Activated CD4-positive, alpha-beta T cell treated with anti-CD3 and anti-CD28 coated beads for 48 hours (primary cell): ENCODE data around the gene RAB8A.

Experiments
- DNase-seq: peaks from one replicate; pipeline ENCODE4 v3.0.0-alpha.2; 2020

The RAB8A gene

DNA sequence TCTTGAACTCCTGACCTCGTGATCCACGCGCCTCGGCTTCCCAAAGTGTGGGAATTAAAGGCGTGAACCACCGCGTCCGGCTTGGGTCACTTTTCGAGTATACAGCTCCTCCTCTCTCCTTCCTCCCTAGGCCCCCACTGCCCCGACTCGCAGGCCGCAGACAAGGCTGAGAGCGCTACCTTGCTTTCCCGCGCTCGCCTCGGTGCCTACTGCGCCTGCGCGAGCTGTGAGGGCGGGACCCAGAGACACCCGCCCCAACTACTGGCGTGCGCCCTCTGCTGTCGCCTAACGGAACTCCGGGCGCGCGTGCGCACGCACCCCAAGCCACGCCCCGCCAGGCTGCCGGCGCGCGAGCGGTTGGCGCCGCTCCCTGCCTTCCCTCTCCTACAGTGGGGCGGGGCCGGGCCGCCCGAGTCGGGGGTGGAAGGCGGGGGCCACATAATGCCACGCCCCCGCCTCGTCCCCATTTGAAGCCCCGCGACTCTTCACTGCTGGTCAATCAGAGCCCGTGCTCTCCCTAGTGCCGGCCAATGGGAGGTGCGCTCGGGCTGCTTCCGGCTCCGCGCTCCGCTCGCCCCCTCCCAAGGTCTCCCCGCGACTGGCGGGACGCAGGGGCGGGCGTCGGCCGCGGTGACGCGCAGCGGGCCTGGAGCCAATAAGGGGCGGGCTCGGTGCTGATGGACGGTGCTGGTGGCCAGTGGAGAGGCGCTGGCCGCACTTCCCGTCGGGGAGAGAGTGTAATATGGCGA is at the start of gene RAB8A:
Gene RAB8A (plus strand): TSS at position 730 of the 749 bp plus-strand sequence. CDS start 13 bp downstream, at position 743.
- DNase-seq, result peak; percentile 99

DNA sequence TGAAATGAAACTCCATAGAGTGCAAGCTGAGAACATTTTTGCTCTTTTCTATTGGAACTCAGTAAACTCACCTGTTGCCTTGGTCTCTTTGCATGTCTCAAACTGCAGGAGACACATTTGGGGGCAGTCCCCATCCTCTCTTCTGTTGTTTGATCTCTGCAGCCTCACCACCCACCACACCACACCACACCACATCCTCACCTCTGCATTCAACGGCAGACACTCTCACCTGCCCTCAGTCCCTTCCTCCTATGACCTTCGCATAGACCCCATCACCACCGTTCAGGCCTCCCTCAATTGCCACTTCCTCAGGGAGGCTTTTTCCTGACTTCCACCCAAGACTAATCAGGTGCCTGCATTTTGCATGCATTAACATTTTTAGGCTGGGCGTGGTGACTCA is 49.7 kb upstream of the RAB8A start:
- DNase-seq, result no peak

DNA sequence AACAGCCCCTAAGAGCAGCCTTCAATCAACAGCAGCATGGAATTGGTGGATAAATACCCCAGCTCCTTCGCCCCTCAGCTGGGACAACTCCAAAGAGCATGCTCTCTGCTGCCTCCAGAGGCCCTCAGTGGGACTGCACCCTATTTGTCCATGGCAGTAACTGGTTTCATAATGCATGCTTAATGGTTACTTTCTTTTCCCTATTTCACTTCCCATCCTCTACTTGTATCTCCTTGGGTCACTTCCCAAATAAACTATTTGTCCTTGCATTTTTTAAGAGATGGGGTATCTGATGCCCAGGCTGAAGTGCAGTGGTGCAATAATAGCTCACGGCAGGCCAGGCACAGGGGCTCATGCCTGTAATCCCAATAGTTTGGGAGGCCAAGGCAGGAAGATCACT is 48.9 kb upstream of the RAB8A start:
- DNase-seq, result peak; percentile 82

DNA sequence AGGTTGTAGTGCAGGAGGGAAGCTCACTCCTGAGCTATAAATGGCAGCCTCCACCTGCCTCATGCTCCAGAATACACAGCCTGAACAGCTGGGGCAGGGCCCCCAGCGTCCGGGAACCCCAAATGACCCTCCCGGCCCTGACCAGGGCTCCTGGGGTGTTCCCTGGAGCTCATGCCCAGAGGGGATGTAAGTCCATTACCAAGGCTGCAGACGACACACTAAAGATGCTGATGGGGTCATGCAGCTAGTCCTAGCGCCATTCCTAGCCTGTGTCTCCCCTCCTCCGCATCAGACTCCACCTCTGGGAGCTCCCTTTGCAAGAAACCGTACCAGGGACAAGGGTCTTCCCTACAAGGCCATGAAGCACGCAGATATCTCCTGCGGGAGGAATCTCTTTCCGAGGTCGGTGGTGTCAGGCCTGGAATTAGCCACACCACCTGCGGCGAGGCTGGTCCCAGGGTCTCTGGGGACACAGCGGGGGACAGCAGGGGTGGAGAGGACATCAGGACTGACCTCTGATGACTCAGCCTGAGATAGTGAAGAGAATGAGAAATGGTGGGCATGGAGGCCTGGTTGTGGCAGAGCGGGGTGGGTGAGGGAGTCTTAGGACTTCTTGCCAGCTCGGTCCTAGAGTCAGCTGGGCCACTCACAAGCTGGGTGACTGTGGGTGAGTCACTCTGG is 47.3 kb upstream of the RAB8A start:
- DNase-seq, result no peak

DNA sequence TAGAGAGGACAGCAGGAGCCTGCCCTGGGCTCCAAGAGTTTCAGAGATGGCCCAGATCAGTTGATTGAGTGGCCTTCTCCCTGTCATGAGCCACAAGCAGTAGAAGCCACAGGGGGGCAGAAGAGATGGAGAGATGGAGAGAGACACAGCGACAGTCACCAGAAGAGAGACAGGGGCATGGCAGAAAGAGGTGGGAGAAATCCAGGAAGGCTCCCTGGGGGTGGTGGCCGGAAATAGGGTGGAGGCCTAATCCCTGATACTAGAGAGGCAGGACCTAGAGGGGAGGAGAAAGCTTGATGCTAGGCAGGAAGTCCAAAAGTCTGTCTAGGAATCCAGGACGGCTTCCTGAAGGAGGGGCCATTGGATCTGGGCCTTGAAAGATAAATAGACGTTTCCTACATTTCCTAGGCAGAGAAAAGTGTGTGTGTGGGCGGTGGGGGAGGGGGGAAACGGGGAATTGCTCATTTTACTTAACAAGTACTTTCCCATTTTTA is 45.0 kb upstream of the RAB8A start:
- peak; percentile 67 for DNase-seq

DNA sequence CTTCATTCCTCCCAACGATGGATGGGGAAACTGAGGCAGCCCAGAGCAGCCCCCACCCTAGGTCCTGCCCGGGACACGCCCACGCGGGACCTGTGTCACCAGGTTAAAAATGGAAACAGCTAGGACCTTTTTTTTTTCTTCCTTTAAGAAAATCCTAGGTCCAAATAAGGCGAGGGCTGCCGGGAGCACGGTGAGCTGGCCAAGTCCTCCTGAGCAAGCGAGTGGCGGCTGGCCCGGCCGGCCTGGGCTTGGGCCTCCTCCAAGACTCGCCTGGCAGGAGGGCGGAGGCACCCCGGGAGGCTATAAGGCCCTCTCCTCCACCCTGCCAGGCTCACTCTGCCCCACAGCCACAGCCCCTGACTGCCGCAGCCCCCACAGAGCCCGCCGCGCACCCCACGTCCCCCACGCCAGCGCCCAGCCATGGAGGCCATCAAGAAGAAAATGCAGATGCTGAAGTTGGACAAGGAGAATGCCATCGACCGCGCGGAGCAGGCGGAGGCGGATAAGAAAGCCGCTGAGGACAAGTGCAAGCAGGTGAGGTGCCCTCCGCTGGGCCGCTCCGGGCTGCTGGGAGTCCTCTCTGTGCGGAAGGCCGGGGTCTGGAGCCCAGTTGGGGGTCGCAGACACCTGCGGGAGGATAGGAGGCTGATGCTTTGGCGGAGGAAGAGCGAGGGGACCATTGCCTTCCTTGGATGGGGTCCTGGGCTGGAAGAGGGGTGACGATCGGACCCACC is 44.3 kb upstream of the RAB8A start:
- no peak for DNase-seq

DNA sequence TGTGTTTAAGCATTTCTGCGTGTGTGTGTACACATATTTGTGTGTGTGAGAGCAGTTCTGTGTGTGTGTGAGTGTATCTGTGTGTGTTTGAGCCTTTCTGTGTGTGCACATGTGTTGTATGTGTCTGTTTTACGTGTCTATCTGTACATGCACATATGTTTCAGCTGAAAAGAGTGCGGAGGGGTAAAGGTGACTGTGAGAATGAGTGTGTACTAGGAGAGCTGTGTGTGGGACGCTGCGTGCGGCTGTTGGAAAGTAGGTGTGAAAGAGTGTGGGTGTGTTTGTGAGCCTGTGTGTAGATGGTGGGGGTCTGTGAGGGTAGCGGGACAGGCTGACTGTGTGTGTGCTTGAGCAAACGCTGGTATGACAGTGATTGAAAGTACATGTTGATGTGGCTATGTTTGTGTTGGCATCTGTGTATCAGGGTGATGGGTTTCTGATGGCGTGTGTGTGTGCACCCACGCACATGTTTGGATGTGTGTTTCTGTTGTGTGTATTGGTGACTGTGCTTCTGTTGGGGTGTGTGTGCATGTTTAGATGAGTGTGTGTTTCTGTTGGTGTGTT is 42.9 kb upstream of the RAB8A start:
- no peak for DNase-seq

DNA sequence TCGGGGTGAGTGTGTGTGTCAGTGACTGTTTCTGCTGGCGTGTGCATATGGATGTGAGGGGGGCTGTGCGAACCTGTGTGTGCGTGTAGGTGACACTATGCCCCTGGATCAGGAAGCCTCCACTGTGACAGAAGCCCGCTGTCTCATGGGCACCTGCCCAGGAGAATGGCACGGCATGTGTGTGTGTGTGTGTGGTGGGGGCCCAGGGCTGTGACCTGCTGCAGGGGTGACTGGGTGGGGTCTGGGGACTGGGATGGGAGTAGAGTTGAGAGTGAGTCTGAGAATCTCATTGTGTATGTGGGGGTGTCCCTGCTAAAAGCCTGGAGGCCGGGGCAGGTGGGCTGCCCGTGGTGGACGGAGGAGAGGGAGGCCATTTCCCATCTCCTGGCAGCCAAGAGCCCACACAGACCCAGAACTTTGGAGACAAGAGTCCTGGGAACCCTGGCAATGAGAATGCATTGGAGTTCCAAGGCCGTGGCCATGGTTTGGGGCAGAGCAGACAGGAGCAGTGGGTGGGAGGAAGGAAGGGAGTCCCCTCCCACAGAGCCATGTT is 41.8 kb upstream of the RAB8A start:
- no peak for DNase-seq

DNA sequence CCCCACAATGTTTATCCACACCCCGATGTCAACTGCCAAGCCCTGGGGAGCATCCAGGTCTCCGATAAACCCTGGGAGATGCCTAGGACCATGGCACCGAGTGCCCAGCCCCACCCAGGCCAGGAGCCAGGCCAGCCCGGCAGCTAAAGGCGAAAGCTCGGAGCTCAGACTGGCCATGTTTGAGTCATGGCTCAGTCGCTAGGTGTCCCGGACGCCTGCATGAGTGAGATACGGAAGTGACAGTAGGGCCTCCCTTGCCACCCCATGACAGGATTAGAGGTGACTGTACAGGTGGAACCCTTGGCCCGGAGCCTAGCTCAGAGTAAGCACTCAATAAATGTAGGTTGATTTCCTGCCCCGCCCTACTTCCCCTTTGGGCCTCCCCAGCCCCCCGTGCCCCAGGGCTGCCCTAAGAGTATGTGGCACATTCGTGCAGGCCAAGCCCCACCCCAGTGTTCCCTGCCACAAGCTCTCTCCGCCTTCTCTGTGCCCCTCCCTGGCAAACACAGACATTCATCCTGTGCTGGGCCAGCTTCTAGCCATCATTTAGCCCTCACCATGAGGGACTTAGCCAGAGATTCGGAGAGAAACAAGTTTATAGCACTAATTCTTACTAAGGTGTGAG is 41.2 kb upstream of the RAB8A start:
- peak; percentile 88 for DNase-seq

DNA sequence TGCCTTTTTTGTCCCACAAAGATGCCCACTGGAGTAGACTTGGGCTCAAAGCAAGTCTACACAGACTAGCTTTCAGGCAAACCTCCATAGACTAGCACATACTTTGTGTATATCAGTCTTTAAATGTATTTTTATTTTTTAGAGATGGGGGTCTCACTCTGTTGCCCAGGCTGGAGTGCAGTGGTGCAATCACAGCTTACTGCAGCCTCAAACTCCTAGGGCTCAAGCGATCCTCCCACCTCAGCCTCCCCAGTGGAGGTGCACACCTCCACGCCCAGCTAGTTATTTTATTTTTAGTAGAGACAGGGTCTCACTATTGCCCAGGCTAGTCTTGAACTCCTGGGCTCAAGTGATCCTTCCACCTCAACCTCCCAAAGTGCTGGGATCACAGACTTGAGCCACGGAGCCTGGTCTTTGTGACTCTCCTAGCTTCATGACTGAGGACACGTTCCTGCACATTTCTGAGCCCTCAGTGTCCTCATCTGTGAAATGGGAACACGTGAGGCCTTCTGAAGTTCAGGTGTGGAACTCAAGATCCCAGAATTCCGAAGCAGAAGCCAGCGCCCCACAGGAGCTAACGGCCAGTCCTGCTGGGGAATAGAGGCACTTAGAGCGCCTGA is 40.5 kb upstream of the RAB8A start:
- DNase-seq, result no peak

DNA sequence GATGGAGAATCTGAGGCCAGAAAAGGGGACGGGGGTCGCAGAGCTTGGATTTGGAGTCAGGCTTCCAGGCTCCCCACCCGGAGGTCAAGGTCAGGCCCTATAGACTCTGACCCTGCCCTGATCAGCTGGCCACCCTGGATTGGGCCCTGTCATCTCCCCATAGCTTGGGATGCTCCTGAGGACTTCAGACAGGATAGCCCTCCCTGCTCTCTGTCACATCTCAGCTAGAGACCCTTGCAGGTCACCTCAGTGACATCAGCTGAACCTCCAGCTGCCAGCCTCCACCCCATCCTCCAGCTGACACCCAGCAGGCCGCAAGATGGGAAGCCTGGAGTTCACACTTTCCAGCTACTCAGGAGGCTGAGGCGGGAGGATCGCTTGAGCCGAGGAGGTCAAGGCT is 38.2 kb upstream of the RAB8A start:
- DNase-seq, result no peak

DNA sequence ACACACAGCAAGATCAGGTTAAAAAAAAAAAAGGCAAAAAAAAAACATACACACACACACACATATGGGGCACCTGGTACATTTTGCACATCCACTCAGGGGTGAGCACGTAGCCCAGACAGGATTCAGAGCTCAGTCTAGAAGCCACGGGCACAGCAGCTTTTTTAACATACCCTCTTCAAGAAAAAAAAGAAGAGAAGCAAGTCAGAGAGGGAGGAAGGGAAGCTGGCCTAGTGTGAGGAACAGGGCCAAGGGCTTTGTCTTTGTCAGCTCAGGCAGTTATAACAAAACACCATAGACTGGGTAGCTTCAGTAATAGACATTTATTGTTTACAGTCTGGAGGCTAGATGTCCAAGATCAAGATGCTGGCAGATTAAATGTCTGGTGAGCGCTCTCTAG is 37.7 kb upstream of the RAB8A start:
- peak; percentile 15 for DNase-seq

DNA sequence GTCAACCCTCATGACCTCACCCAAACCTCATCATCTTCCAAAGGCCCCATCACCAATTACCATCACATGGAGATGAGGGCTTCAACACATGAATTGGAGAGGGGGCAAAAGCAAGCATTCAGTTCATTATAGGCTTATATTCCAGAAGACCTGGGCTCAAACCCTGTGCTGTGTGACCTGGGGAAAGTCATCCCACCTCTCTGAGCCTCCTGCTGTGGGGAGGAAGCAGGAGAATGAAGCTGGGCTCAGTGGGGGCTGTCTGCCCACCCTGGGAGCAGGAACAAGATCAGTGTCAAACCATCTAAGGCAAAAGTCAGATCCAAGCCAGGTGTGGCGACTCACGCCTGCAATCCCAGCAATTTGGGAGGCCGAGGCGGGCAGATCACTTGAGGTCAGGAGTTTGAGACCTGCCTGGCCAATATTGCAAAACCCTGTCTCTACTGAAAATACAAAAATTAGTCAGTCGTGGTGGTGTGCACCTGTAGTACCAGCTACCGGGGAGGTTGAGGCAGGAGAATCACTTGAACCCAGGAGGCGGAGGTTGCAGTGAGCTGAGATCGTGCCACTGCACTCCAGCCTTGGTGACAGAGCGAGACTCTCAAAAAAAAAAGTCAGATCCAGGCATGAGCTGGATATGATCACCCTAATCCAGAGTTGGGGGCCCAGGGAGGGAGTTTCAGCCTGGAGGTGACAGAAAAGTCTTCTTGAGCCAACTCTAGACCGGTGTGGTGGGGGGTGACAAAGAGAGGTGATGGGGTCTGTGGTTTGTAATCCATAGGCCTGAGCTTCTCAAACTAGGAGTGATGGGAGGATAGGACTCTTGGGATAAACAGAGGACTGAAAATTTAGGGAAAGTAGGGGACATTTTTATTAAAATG is 37.0 kb upstream of the RAB8A start:
- peak; percentile 1 for DNase-seq

DNA sequence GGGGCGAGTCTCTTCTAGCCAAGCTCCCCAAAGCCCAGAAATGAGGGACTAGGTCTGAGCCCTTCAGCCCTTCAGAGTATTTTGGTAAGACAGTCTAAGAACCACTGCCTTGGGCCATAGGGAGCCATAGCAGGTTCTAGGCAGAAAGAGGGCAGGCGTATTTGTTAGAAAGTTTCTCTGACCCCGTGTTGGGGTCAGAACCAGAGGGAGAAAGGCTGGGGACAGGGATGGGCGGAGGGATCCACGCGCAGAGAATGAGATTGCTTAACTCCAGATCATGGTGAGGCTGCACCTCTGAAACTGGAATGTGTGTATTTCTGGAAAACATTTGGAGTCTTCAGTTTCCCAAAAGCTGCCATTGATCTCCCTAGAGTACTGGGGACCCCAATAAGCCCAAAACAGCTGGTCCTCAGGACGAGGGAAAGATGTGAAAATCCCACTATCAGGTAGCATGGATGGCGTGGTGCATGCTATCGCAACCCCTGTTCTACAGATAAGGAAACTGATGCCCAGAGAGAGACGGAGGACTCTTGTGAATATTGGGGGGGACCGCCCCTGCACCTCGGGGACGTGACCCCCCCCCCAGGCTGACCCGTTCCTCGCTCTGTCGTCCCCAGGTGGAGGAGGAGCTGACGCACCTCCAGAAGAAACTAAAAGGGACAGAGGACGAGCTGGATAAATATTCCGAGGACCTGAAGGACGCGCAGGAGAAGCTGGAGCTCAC is 36.1 kb upstream of the RAB8A start:
- DNase-seq, result no peak

DNA sequence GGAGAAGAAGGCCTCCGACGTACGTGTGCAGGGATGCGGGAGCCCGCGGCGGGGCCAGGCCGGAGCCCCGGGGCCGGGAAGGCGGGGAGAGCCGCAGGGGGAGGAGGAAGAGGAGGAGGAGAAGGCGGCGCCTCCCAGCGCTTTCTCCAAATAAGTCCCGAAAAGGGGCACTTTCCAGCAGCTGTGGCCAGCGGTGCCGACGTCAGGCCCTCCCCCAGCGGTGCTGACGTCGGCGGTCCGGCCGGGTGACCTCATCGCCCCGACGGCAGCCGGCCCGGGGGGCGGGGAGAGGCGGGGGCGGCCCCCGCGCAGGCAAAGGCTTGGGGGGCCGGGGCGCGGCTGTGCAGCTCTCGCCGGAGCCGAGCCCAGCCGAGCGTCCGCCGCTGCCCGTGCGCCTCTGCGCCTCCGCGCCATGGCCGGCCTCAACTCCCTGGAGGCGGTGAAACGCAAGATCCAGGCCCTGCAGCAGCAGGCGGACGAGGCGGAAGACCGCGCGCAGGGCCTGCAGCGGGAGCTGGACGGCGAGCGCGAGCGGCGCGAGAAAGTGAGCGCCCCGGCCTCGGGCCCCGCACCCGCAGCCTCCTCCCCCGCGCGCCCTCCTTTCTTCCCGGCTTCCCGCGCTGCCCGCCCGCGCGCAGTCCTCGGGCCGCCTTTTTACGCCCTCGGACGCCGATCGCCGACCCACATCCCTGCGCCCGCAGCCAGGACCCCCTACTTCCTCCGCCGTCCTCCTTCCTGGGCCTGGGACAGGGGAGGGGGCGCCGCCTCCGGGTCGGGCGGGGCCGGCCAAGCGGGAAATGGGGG is 35.3 kb upstream of the RAB8A start, which contains the start of gene TPM4:
Gene TPM4 (plus strand): TSS at position 342 of the 804 bp plus-strand sequence. CDS start 71 bp downstream, at position 413.
- DNase-seq, result peak; percentile 94

DNA sequence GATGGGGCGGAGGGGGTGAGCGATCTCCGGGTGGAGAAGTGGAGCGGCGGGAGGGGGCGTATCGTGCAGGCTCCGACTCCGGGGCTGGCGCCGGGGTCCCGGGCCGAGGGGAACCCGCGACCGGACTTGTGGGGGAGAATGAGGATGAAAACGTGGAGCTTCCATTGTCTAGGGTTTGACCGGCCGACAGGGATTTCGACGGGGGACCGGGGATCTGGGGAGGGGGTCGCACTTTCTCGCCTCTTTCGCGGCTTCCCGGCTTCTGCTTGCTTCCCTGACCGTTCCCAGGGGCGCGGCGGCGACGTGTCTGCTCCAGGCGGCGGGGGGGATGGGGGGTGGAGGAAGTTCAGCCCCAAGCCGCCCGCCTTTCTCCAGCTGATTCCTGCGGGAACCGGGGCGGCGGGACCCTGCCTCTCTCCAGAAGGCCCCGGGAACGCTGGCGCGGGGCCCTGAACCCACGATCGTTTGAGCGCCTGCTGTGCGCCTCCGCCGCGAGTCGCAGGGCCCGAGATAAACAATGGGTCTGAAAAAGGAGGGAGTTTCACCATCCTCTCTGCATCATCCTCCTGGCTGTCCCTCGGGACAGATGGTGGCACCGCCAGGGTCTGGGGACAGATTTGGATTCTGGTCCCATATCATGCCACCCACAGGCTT is 34.6 kb upstream of the RAB8A start:
- DNase-seq, result peak; percentile 58

DNA sequence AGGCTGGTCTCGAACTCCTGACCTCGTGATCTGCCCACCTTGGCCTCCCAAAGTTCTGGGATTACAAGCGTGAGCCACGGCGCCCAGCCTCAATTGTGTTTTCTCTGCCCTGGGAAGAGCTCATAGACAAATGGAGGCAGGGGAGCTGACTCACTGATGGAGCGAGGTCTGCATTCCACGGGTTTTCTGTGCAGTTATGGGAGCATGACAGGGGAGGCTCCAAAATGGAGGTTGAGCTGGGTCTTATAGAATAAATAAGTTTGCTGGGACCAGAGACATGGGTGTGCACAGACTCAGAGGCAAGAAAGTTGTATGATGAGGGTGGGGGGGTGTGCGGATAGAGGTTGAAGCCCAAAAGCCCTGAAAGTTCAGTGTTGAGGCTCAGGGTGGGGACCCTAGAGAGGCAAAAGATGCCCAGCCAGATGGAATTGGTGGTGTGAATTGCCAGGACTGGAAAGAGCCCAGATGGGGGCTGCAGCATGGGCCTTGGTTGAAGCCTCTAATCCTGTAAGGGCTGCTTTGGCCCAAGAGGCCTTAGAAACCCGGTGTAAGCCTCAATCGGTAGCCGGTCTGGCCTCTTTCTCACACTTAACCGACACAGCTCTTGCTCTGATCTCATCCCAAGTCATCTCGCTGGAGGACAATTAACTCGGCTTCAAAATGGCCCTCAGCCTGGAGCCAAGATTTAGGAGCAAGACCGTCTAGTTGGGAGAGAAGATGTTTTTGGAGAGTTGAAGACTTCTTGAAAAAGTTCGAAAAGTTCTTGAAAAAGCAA is 33.5 kb upstream of the RAB8A start:
- peak; percentile 47 for DNase-seq
